Ectodermal cell (in vitro differentiated cells): ENCODE data around the gene ANTXR2.

Experiments
- H3K27ac ChIP-seq: 2 replicates; pipeline ENCODE4 v1.7.0; 2013; ENCODE audit warnings: mild to moderate bottlenecking, low read depth, low read length; ENCODE audit not compliant: insufficient read depth, poor library complexity, severe bottlenecking
- H3K27me3 ChIP-seq: 2 replicates; pipeline ENCODE4 v1.7.0; 2013; ENCODE audit warnings: mild to moderate bottlenecking, low read length; ENCODE audit not compliant: insufficient read depth, control insufficient read depth, poor library complexity, severe bottlenecking
- H3K36me3 ChIP-seq: one replicate; pipeline ENCODE4 v1.7.0; 2013; ENCODE audit warnings: low read length; ENCODE audit not compliant: control insufficient read depth, insufficient read depth
- H3K4me1 ChIP-seq: one replicate; pipeline ENCODE4 v1.7.0; 2013; ENCODE audit warnings: low read length; ENCODE audit not compliant: control insufficient read depth, insufficient read depth
- H3K4me3 ChIP-seq: 2 replicates; pipeline ENCODE4 v1.7.0; 2013; ENCODE audit warnings: low read depth, low read length, control low read depth; ENCODE audit not compliant: insufficient read depth
- H3K9me3 ChIP-seq: 2 replicates; pipeline ENCODE4 v1.7.0; 2013; ENCODE audit warnings: mild to moderate bottlenecking, low read length, moderate library complexity; ENCODE audit not compliant: control insufficient read depth
- WGBS, 2 experiments: methylation state at CpG; one replicate each; pipeline ENCODE4 v1.1.7; 2013; ENCODE audit warnings: missing lambda C conversion rate in 2 of 2; 5-methylcytosine and 5-hydroxymethylcytosine counted together

ANTXR2 gene

DNA sequence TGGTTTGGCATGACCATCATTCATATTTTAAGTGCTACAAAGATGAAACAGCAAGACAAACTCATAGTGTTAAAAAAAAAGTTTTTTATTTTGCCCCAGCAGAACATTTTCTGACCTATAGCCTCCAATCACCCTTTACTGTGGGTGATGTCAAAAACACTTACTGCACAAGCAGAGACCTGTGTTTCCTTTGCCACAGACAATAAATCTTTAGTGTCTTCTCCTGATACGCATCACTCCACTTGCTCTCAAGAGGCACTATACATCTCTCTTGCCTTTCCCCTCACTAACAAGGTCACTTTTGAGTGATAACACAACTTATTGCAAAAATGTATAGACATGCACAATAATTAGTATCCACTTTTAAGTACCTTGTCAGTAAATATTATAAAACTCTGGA lies 125.6 kb downstream of the ANTXR2 start:
- H3K27ac ChIP-seq, result no peak overlapping the region
- no peaks in the 10 kb centered on the region for H3K36me3 ChIP-seq
- no peak overlapping the region for H3K4me3 ChIP-seq
- no peaks in the 10 kb centered on the region for H3K4me1 ChIP-seq
- no peaks in the 10 kb centered on the region for H3K27me3 ChIP-seq
- no peaks in the 10 kb centered on the region for H3K9me3 ChIP-seq
- 91 to 100% methylated on average over 1 of the region's 1 CpG for WGBS, 2 experiments

DNA sequence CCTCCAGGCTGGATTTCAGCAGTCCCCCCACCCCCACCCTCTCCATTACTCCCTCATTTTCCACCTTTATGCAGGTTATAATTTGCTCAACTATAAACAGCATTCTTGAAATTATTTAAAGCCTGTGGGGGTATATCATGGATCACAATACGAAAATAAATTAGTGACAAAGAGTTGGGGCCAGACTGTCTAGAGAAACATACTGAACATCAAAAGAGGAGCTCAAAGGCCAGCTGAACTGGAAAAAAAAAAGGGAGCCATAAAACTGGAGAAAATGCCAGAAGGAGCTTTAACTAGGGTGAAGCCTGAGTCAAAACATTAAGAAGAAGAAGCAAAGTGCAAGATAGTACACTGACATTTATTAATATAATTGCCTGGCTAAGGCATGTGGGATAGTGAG lies 137.8 kb downstream of the ANTXR2 start:
- Histone ChIP-seq H3K36me3 (no peaks in the 10 kb centered on the region), H3K27me3 (no peaks in the 10 kb centered on the region), H3K9me3 (no peaks in the 10 kb centered on the region), H3K27ac (no peak overlapping the region), H3K4me1 (no peaks in the 10 kb centered on the region), H3K4me3 (no peak overlapping the region)
- 89 to 94% methylated on average over 1 of the region's 1 CpG for WGBS, 2 experiments

DNA sequence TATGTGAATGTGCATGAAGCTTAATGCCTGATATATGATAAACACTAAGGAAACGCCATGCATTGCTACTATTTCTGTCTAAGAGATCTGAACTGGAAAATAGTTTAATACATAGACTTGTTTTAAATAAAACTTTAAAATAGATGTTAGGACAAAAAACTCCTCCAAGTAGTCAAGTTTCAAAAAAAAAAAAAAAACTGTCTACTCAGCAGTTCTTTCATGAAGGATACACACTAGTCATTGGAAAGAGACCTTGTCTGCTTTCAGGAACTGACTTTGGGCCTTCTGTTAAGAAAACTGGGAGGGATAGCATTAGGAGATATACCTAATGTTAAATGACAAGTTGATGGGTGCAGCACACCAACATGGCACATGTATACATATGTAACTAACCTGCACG lies 138.4 kb downstream of the ANTXR2 start:
- H3K27ac ChIP-seq, result no peak overlapping the region
- H3K4me1 ChIP-seq, result no peaks in the 10 kb centered on the region
- H3K36me3 ChIP-seq, result no peaks in the 10 kb centered on the region
- no peaks in the 10 kb centered on the region for H3K27me3 ChIP-seq
- H3K4me3 ChIP-seq, result no peak overlapping the region
- H3K9me3 ChIP-seq, result no peaks in the 10 kb centered on the region
- 100% methylated on average over 1 of the region's 2 CpGs; no CpG with 5 or more reads in 1 of the 2 experiments for WGBS, 2 experiments

DNA sequence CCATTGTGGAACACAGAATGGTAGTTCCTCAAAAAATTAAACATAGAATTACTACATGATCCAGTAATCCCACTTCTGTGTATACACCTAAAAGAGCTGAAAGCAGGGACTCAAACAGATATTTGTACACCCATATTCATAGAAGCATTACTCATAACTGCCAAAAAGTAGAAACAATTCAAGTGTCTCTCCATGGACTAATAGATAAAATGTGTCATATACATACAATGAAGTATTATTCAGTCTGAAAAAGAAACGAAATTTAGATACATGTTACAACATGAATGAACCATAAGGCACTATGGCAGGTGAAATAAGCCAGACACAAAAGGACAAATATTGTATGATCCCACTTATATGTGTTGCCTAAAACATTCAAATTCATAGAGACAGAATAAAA lies 145.1 kb downstream of the ANTXR2 start:
- H3K27ac ChIP-seq, result no peak overlapping the region
- 100% methylated on average over 1 of the region's 1 CpG; no CpG with 5 or more reads in 1 of the 2 experiments for WGBS, 2 experiments

GRCh38 chr4:79923281-79923680 lies 149.7 kb downstream of the ANTXR2 start:
- Histone ChIP-seq H3K4me3 (no peak overlapping the region), H3K36me3 (no peaks in the 10 kb centered on the region), H3K9me3 (no peaks in the 10 kb centered on the region), H3K27ac (no peak overlapping the region), H3K4me1 (no peaks in the 10 kb centered on the region), H3K27me3 (no peaks in the 10 kb centered on the region)
- 90 to 92% methylated on average over 1 to 2 of the region's 2 CpGs for whole genome bisulfite sequencing, 2 experiments

More for the DNA sequence above, 145.1 kb downstream of the ANTXR2 start:
- H3K4me3 ChIP-seq, result no peak overlapping the region
- H3K27me3 ChIP-seq, result no peaks in the 10 kb centered on the region
- H3K4me1 ChIP-seq, result no peaks in the 10 kb centered on the region
- no peaks in the 10 kb centered on the region for H3K9me3 ChIP-seq
- H3K36me3 ChIP-seq, result no peaks in the 10 kb centered on the region

- H3K27ac ChIP-seq, result no peak overlapping the region
- no peak overlapping the region for H3K4me3 ChIP-seq
- no peaks in the 10 kb centered on the region for H3K9me3 ChIP-seq
- H3K4me1 ChIP-seq, result no peaks in the 10 kb centered on the region
- H3K27me3 ChIP-seq, result no peaks in the 10 kb centered on the region
- WGBS, 2 experiments, result 71% methylated on average over 1 of the region's 1 CpG; no CpG with 5 or more reads in 1 of the 2 experiments
- no peaks in the 10 kb centered on the region for H3K36me3 ChIP-seq
Measured at GRCh38 chr4:79922011-79922410, 151.0 kb downstream of the ANTXR2 start.

DNA sequence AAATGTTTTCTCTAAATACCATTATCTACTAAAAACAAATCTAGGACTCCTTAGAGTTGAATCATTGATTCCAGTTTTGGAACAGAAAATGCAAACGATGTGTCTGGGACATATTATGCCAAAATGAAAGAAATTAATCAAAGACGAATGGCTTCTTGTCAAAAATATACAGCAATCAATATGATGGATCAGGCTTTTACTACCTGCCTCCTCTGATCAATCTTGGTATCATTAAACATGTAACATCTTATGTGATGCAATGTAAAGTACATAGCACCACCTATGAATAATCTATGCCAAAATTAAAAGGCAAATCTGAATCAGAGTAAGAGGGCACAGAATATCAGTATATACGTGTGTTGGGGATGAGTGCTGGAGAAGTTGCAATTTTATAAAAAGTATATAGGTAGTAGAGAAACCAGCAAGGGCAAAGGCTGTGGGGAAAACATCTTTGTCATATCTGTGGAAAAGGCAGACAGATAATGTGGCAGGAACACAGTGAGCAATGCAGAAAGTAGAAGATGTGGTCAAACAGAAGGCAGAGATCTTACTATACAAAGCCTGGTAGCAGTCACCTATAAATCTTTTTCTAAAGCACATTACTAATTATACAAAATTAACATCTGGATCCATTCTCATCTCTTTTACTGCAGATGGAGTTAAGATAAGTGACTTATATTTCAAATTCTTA lies 152.7 kb downstream of the ANTXR2 start:
- Histone ChIP-seq H3K4me3 (no peak overlapping the region), H3K9me3 (no peaks in the 10 kb centered on the region), H3K36me3 (no peaks in the 10 kb centered on the region), H3K27me3 (no peaks in the 10 kb centered on the region), H3K27ac (no peak overlapping the region), H3K4me1 (no peaks in the 10 kb centered on the region)
- WGBS, 2 experiments, result 90 to 94% methylated on average over 3 of the region's 3 CpGs

GRCh38 chr4:79918292-79918691 lies 154.7 kb downstream of the ANTXR2 start:
- 100% methylated on average over 2 of the region's 3 CpGs; no CpG with 5 or more reads in 1 of the 2 experiments for WGBS, 2 experiments
- H3K9me3 ChIP-seq, result no peaks in the 10 kb centered on the region
- H3K27me3 ChIP-seq, result no peaks in the 10 kb centered on the region
- H3K4me3 ChIP-seq, result no peak overlapping the region
- H3K4me1 ChIP-seq, result no peaks in the 10 kb centered on the region
- H3K27ac ChIP-seq, result no peak overlapping the region
- no peaks in the 10 kb centered on the region for H3K36me3 ChIP-seq

DNA sequence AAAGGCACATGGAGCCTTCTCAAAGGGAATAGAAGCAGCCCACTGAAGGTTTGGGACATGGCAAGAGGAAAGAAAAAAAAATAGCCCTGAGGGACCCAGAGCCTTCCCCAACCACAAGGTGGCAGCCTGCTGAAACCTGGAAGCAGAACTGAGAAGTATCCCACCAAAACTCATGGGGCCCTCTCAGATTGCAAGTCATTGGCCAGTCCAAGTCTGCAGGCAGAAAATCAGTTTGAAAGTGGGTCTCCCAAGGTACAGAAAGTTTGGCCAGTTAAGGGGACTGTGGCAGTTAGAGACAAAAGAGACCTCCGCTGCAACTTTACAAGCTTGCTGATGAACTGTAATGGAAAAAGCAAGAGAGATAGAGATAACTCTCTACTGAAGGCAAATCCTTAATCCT lies 155.8 kb downstream of the ANTXR2 start:
- WGBS, 2 experiments, result 100% methylated on average over 1 of the region's 1 CpG; no CpG with 5 or more reads in 1 of the 2 experiments
- H3K9me3 ChIP-seq, result no peaks in the 10 kb centered on the region
- no peaks in the 10 kb centered on the region for H3K4me1 ChIP-seq
- no peak overlapping the region for H3K4me3 ChIP-seq
- no peaks in the 10 kb centered on the region for H3K36me3 ChIP-seq
- H3K27ac ChIP-seq, result no peak overlapping the region
- no peaks in the 10 kb centered on the region for H3K27me3 ChIP-seq

DNA sequence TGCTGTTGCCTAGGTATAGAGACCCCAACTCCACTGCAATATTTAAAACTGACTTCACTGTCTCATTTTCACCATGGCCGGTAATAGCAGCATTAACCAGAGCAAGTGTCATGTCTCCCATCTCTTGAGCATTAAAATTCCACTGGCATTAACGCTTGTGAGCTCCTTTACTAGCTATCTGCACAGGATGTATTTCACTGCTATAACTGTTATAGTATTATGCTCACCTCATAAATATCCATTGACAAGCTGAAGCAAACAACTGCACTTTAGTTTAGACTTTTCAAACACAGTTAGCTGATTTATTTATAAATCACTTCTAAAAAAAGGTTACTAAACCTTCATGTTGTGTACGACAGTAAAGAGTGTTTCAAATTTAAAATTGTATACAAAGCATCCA lies 157.8 kb downstream of the ANTXR2 start:
- Histone ChIP-seq H3K4me1 (no peaks in the 10 kb centered on the region), H3K36me3 (no peaks in the 10 kb centered on the region), H3K27me3 (no peaks in the 10 kb centered on the region), H3K27ac (no peak overlapping the region), H3K9me3 (no peaks in the 10 kb centered on the region), H3K4me3 (no peak overlapping the region)
- WGBS, 2 experiments, result 88 to 94% methylated on average over 2 to 3 of the region's 3 CpGs
